Activated gamma-delta T cell treated with anti-CD3 and anti-CD28 coated beads, Interleukin-2, amount 50 U/mL, for 16 hours (primary cell): ENCODE measurements around the gene PSMA3.

Experiments
- DNase-seq: peaks from one replicate; pipeline ENCODE4 v3.0.0-alpha.2; 2020; ENCODE audit warnings: low read depth

PSMA3 gene

DNA sequence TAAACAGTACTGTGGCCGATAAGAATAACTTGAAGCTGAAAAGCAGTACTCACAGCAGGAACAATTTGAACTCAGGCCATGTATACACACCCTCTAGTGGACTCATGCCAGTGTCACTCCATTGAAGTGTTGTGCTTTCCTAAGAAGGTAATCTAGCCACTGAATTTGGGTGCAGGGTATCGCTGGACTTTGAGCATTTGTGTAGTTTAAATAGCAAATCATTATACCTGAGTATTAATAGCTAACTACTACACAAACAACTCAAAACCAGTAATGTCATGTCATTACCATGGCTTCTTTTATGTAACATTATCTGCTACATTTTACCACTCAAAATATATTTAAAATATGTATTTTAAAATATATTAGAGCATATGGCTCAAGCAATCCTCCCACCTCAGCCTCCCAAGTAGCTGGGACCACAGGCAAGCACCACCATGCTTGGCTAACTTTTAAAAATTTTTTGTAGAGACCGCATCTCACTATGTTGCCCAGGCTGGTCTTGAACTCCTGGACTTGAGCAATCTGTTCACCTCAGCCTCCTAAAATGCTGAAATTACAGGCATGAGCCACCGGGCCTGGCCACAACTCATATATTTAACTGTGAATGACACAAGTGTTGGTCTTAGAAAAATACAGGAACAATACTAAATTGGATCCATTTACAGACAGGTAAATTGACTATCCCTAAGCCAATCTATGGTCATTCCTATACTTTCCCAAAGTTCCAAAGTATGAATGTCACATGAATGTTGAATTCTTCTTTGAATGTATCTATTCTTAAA, 28.1 kb downstream of the PSMA3 start:
- DNase-seq, result no peak

DNA sequence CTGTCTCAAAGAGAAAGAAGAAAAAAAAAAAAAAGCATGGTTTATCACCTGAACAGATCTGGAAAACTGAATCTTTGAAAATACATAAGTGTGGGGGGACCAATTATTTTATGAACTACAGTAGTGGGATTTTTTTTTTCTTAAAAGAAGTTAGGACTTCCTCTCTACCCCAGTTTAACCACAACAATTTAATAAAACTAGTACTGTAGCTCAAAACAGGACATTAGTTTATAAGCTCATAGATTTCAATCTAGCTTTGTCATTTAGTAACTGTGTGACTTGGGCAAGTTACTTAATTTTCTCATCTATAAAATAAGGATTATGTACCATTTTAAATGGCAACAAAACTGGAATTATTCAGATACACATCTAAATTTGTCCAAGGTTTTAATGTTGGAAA, 30.2 kb downstream of the PSMA3 start:
- DNase-seq, result no peak

DNA sequence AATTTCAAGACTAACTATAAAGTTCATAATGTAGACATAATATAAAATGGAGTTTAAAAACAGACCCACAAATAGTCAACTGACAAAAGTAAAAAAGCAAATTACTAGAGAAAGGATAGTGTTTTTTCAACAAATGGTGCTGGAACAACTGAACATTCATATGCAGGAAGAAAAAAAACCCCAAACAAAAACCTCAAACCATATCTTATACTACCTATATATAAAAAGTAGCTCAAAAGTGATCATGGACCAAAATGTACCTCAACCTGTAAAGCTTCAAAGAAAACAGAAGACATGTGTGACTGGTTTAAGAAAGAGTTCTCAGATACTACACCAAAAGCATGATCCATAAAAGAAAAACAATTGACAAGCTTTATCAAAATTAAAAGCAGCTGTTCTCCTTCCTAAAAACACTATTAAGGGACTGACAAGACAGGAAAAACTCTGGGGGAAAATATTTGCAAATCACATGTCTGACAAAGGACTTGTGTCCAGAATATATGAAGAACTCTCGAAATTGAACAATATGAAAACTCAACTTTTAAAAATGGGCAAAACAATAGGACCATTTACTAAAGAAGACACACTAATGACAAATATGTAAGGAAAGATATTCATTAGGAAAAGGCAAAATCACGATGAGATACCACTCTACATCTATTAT, 31.0 kb downstream of the PSMA3 start:
- no peak for DNase-seq

DNA sequence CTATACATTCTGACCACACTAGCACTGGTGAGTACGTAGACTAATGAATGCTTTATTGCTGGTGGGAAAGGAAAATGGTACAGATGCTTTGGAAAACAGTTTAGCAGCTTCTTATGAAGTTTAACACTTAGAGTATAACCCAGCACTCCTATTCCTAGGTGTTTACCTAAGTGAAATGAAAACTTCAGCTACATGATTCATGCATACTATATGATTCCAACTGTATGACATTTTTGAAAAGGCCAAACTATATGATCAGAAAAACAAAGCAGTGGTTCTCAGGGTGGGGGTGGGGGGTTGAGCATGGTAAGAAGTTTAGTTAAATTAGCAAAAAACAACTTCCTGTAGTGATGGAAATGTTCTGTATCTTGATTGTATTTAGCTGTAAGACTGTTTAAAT, 31.6 kb downstream of the PSMA3 start:
- no peak for DNase-seq

- DNase-seq, result no peak
Observed at GRCh38 chr14:58278177-58278576, 33.5 kb downstream of the PSMA3 start.

GRCh38 chr14:58280954-58281787, 36.5 kb downstream of the PSMA3 start:
- DNase-seq, result no peak

DNA sequence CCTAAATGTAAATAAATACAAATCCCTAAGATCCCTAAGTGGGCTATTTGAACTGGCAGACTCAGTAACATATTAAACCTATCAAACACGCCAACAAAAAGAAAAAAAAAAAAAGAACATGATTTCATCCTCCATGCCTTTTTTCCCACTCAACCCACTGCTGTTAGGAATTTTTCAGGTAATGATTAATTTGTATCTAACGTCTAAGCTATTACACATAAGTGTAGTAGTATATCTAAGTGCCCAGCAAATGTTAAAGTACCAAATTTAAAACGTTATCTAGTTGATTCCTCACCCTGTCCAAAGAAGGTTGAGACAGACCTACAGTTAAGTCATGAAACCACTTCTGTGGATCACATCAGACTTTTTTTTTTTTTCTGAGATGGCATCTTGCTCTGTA, 37.3 kb downstream of the PSMA3 start:
- no peak for DNase-seq

DNA sequence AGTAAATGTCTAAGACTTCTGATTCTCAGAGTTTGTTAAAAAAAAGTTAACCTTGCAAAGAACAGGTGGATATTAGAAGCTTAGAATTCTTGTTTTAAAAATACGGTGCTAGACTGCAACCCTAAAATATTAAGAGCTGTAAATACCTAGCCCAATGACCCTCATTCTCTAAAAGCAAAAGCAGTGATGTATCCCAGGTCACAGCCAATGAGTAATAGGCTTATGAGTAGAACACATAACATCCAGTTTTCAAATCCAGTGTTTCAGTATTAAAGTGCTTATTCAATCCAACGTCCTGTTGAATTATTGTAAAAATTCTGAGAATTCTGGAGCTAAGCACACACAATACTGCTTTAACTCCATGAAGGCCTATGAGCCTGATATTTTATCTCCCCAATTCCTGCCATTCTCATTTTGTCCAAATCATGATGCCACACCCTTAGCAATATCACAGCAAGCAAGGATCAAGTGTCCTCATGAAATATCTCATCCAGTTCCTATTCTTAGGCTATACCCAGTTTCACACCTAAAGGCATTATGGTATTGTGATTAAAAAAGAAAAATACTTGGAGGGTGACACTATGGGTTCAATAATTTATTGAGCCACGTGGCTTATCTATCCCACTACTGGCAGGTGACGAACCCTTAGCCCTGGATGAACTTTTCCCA, 38.4 kb downstream of the PSMA3 start:
- no peak for DNase-seq

DNA sequence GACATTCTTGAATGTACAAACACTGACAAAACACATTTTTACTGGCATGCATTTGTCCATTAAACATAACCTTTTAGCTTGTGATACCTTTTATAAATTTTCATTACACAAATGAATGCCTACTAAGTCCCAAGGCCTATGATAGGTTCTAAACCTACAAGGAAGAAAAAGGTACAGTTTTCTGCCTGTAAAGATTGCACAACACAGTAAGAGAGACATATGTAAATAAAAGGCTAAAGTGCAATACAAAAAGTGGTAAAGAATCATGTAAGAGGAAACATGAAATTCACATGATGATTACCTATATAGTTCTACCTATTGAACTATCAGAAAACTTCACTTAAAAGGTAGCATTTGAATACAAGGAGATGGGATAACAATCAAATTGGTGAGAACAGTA, 39.1 kb downstream of the PSMA3 start:
- DNase-seq, result no peak

GRCh38 chr14:58285132-58285531, 40.5 kb downstream of the PSMA3 start:
- no peak for DNase-seq

- no peak for DNase-seq
Observed at GRCh38 chr14:58287607-58288042, 43.0 kb downstream of the PSMA3 start.

GRCh38 chr14:58288106-58288792, 43.6 kb downstream of the PSMA3 start:
- DNase-seq, result no peak

DNA sequence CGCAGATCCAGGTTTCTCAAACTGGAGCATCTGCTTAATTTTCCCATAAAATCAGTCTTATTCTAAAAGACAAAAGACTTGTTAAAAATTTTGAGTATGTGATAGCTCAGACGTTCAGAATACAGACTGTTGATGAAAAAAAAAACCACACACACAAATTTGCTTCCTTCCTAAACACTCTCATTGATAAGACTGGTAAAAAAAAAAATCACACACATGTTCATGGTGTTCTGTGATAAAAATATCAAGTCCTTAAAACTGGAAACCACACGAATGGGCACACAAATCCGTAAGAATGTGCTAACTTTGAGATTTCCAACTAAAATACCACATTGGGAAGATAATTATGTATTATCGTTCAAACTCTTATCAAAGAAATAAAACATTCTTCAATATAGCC, 47.0 kb downstream of the PSMA3 start:
- no peak for DNase-seq

GRCh38 chr14:58292187-58292586, 47.5 kb downstream of the PSMA3 start:
- DNase-seq, result no peak

GRCh38 chr14:58294201-58294600, 49.6 kb downstream of the PSMA3 start:
- DNase-seq, result no peak

- DNase-seq, result no peak
Observed at GRCh38 chr14:58296726-58297125, 52.1 kb downstream of the PSMA3 start.

DNA sequence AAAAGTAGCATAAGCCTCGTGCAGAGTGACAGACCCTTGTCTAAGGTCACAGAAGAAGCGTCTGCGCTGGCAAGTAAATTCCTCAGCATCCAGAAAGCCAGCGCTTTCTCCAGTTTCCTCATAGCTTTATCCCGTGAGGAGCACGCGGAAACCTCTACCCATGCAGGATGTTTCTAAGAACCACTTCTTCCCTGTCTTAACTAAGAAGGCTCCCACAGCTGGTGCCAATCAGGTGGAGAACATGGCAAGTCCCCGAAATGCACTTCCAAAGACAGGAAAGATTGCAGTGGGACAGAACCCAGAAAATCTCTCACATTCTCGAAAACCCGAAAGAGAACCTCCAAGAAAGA, 52.7 kb downstream of the PSMA3 start:
- no peak for DNase-seq

DNA sequence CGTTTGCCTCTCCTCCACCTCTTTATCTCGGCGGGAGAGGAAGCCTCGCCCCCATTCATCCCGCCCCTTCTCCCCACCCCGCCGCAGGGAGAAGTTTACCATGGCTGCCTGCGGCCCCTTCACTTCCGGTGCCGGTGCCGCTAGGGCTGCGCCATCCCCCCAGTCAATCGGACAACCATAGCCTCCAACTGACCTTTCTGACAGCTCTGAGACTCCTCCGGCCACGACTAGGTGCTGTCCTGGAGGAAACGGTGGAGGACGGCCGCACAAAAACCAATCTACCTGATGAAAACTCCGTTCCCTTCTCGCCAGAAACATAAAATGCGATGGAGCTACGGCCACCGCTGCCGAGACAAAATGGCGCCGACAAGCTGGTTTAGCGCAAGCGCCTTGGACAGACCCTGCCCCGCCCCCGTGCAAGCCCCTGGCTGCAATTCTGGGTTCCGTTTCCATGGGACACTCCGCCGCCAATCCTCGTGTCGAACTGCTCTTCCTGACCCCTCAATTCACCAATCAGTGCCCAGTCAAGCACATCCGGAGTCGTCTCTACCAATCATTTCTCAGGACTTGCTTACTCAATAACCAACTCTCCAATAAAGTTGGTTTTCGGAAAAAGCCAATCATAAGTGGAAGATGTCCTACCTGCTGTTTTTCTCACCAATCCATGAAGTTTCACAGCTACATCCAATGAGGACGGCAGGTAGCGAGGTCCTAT, 53.3 kb downstream of the PSMA3 start:
- DNase-seq, result peak; percentile 98

GRCh38 chr14:58298477-58299400, 54.1 kb downstream of the PSMA3 start, which contains the start of gene ARID4A:
TSS of gene ARID4A (plus strand) at chr14:58298555. CDS start at chr14:58299855, 1,300 bp downstream.
- peak; percentile 73 for DNase-seq
